ENCODE data around the gene TCEAL1.

The TCEAL1 gene

GRCh38 chrX:103613362-103613890 lies 15.3 kb upstream of the TCEAL1 start:
- Histone ChIP-seq H3K4me3 (ENCODE audit: low read depth in 1 of 2, low read length in 1 of 2) (no peak overlapping the region), H3K9me3 (no peaks in the 10 kb centered on the region), H3K36me3 (no peaks in the 10 kb centered on the region), H3K27ac (no peak overlapping the region), H3K4me1 (ENCODE audit: control insufficient read depth in 1 of 2, insufficient read depth in 1 of 2, low read depth in 1 of 2, low read length in 1 of 2) (peaks cover 0 to 3% of the 10 kb centered on the region in 2 experiments), H3K27me3 (no peaks in the 10 kb centered on the region)
- TF ChIP-seq CTCF (IDR thresholded peaks at IDR 0.05), result no peak

GRCh38 chrX:103614999-103615398 lies 13.8 kb upstream of the TCEAL1 start:
- no peaks in the 10 kb centered on the region for H3K9me3 ChIP-seq
- no peaks in the 10 kb centered on the region for H3K27me3 ChIP-seq
- H3K36me3 ChIP-seq, result no peaks in the 10 kb centered on the region
- H3K27ac ChIP-seq, result no peak overlapping the region
- H3K4me1 ChIP-seq (ENCODE audit: control insufficient read depth in 1 of 2, insufficient read depth in 1 of 2, low read depth in 1 of 2, low read length in 1 of 2), result no peaks in the 10 kb centered on the region
- H3K4me3 ChIP-seq (ENCODE audit: low read depth in 1 of 2, low read length in 1 of 2), result no peak overlapping the region
- no peak for TF ChIP-seq CTCF (IDR thresholded peaks at IDR 0.05)

GRCh38 chrX:103615781-103616371 lies 12.9 kb upstream of the TCEAL1 start:
- Histone ChIP-seq H3K9me3 (no peaks in the 10 kb centered on the region), H3K27ac (no peak overlapping the region), H3K27me3 (no peaks in the 10 kb centered on the region), H3K4me1 (ENCODE audit: control insufficient read depth in 1 of 2, insufficient read depth in 1 of 2, low read depth in 1 of 2, low read length in 1 of 2) (no peaks in the 10 kb centered on the region), H3K4me3 (ENCODE audit: low read depth in 1 of 2, low read length in 1 of 2) (no peak overlapping the region), H3K36me3 (no peaks in the 10 kb centered on the region)
- no peak for TF ChIP-seq CTCF (IDR thresholded peaks at IDR 0.05)

- H3K4me1 ChIP-seq (ENCODE audit: control insufficient read depth in 1 of 2, insufficient read depth in 1 of 2, low read depth in 1 of 2, low read length in 1 of 2), result no peaks in the 10 kb centered on the region
- no peak for TF ChIP-seq CTCF (IDR thresholded peaks at IDR 0.05)
These were observed 12.0 kb upstream of the TCEAL1 start for GRCh38 chrX:103616676-103617186.

GRCh38 chrX:103624111-103624510 lies 4.7 kb upstream of the TCEAL1 start:
- Histone ChIP-seq H3K4me1 (ENCODE audit: control insufficient read depth in 1 of 2, insufficient read depth in 1 of 2, low read depth in 1 of 2, low read length in 1 of 2) (no peaks in the 10 kb centered on the region), H3K4me3 (ENCODE audit: low read depth in 1 of 2, low read length in 1 of 2) (no peak overlapping the region), H3K9me3 (no peaks in the 10 kb centered on the region), H3K27ac (no peak overlapping the region), H3K27me3 (no peaks in the 10 kb centered on the region), H3K36me3 (no peaks in the 10 kb centered on the region)
- TF ChIP-seq CTCF (IDR thresholded peaks at IDR 0.05), result no peak

More at GRCh38 chrX:103616676-103617186, 12.0 kb upstream of the TCEAL1 start:
- no peak overlapping the region for H3K4me3 ChIP-seq (ENCODE audit: low read depth in 1 of 2, low read length in 1 of 2)
- no peaks in the 10 kb centered on the region for H3K36me3 ChIP-seq
- no peaks in the 10 kb centered on the region for H3K9me3 ChIP-seq
- no peak overlapping the region for H3K27ac ChIP-seq
- no peaks in the 10 kb centered on the region for H3K27me3 ChIP-seq

Data from neutrophil (primary cell).